Stimulated activated CD8-positive, alpha-beta memory T cell treated with anti-CD3 and anti-CD28 coated beads, Interleukin-4, amount 100 ng/mL, for 24 hours (primary cell): ENCODE measurements around the gene RIN1.
A peak's percentile ranks its signal among the peaks of the same experiment; 100 is the strongest.

Experiments used
- DNase-seq: peaks from one replicate; pipeline ENCODE4 v3.0.0-alpha.2; 2020; ENCODE audit warnings: low read depth

RIN1 gene

GRCh38 chr11:66294626-66295620 lies 41.3 kb downstream of the RIN1 start:
- DNase-seq = no peak

- DNase-seq = no peak
Observed at GRCh38 chr11:66293777-66294625, 42.2 kb downstream of the RIN1 start.

- no peak for DNase-seq
Observed at GRCh38 chr11:66293352-66293751, 42.9 kb downstream of the RIN1 start.

GRCh38 chr11:66292543-66293332 lies 43.5 kb downstream of the RIN1 start:
- no peak for DNase-seq

GRCh38 chr11:66291706-66292542 lies 44.3 kb downstream of the RIN1 start, which contains the start of gene TMEM151A:
TMEM151A (plus strand) TSS chr11:66291894; CDS start chr11:66292014, 120 bp downstream.
- no peak for DNase-seq

GRCh38 chr11:66291303-66291705 lies 44.9 kb downstream of the RIN1 start:
- DNase-seq = no peak

GRCh38 chr11:66290330-66290621 lies 46.0 kb downstream of the RIN1 start:
- no peak for DNase-seq

GRCh38 chr11:66289548-66290329 lies 46.5 kb downstream of the RIN1 start:
- peak; percentile 72 for DNase-seq

GRCh38 chr11:66288671-66289547 lies 47.3 kb downstream of the RIN1 start, which contains the start of gene YIF1A:
YIF1A (minus strand) TSS chr11:66289143; CDS start chr11:66288985, 158 bp downstream.
- peak; percentile 97 for DNase-seq

GRCh38 chr11:66287889-66288670 lies 48.2 kb downstream of the RIN1 start:
- DNase-seq = no peak

GRCh38 chr11:66287211-66287888 lies 48.9 kb downstream of the RIN1 start:
- no peak for DNase-seq

- no peak for DNase-seq
Observed at GRCh38 chr11:66286699-66287098, 49.5 kb downstream of the RIN1 start.

- DNase-seq = no peak
Observed at GRCh38 chr11:66285250-66285947, 50.8 kb downstream of the RIN1 start.

GRCh38 chr11:66284526-66285078 lies 51.6 kb downstream of the RIN1 start:
- no peak for DNase-seq

GRCh38 chr11:66283461-66284105 lies 52.7 kb downstream of the RIN1 start:
- DNase-seq = no peak
